Peyer's patch (tissue), 4 donors: ENCODE results near the gene IQCN.

ENCODE experiments used
- CTCF ChIP-seq, 6 experiments: fragments of 450-650 bp in 4 of 6; fragments of 200-600 bp in 2 of 6; sonication (generic) in 1 of 6; IDR thresholded peaks; one replicate each; pipeline ENCODE4 v1.5.1; 2017 to 2019; ENCODE audit warnings: antibody characterized with exemption in 6 of 6, mild to moderate bottlenecking in 3 of 6, moderate library complexity in 1 of 6
- POLR2A ChIP-seq, 2 donors: fragments of 450-650 bp; IDR thresholded peaks; one replicate each; pipeline ENCODE4 v1.5.1; 2017; ENCODE audit warnings: antibody characterized with exemption in 2 of 2, mild to moderate bottlenecking in 2 of 2, moderate library complexity in 2 of 2

GRCh38 chr19:18291590-18292461 lies 17.6 kb upstream of the IQCN start:
- TF ChIP-seq CTCF (IDR thresholded peaks at IDR 0.05) (no peak), POLR2A (IDR thresholded peaks at IDR 0.05) (peak; percentile 70 to 82)
